NCI-H345 (cell line): ENCODE data around the gene ACBD7.

Experiments
- DNase-seq: peaks from one replicate; lab custom pipeline; 2025; lab: John Stamatoyannopoulos, UW

ACBD7 gene

DNA sequence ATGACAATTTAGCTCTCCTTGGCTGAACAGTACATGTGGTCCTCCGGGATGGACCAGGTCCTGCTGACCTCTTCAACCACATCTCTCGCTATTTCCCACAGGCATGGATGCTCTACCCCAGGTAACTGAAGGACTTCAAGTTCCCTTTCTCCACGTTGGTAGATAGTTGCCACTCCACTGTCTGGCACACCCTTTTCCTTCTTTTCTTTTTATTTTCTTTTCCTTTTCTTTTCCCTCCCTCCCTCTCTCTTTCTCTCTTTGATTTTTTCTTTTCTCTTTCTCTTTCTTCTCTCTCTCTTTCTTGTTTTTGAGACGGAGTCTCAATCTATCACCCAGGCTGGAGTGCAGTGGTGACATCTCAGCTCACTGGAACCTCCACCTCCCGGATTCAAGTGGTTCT lies 2.8 kb upstream of the ACBD7 start:
- DNase-seq, result no peak

DNA sequence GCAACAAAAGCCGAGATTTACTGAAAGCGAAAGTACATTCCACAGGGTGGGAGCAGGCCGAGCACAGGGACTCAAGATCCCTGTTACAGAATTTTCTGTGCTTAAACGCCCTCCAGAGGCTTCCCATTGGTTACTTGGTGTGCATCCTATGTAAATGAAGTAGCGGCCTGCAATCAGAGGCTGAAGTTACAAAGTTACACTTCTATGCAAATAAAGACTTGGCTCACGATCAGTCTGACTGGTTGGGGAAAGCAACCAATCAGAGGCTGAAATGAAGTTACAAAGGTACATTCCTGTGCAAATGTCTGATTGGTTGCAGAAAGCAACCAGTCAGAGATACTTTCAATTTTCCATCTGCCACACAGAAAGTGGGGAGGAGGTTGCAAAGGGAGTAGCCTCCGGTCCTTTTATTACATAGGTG lies 4.1 kb downstream of the ACBD7 start:
- DNase-seq, result no peak

GRCh38 chr10:15083674-15084501 lies 4.7 kb downstream of the ACBD7 start:
- no peak for DNase-seq

DNA sequence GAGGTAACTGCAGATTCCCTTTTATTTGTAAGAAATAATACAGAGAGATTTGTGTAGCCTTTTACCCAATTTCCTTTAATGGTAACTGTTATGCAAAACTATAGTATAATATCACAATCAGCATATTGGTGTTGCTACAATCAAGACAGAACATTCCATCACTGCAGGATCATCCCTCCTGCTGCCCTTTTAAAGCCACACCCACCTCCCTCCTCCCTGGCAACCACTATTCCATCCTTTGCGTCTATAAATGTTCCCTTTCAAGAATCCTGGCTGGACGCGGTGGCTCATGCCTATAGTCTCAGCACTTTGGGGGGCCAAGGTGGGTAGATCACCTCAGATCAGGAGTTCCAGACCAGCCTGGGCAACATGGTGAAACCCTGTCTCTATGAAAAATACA lies 13.2 kb downstream of the ACBD7 start:
- DNase-seq, result no peak

- no peak for DNase-seq
These were observed 16.2 kb downstream of the ACBD7 start for GRCh38 chr10:15072358-15072757.

DNA sequence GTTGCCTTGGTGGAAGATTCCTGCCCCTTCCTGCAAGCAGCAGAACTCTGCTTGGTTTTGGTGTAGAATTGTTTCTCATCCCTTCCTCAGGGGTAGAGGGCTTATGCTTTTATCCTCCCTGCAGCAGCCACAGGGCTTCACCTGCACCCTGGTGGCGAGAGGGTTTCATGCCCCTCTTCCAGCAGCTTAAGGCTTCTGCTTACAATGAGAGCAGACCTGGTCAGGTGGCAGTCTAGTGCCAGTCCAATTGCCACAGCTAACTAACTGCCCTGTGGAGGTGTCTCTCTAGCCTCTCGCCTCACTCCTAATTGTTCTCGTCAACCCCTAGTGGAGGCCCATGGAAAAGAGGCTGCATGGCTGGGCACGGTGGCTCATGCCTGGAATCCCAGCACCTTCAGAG lies 19.3 kb downstream of the ACBD7 start:
- no peak for DNase-seq

- DNase-seq, result no peak
These were observed 19.8 kb downstream of the ACBD7 start for GRCh38 chr10:15068802-15069201.

DNA sequence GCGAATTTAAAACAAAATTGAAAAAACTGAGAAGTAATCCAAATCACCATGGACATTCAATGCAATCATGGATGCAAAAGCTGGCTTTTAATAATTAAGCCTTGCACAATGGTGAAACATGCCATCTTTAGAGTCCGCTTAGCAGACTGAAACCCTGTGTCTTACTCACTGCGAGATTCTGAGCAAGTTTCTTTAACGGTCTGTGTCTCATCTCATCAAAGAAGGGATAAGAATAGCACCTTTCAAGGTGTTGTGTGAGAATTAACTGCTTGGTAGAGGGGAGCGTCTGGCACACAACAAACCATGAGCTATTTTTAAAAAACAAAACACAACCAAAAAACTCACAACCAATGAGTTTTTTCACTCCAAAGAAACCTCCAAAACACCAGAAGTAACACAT lies 21.4 kb downstream of the ACBD7 start:
- DNase-seq, result no peak

- no peak for DNase-seq
These were observed 27.9 kb downstream of the ACBD7 start for GRCh38 chr10:15060638-15061037.

GRCh38 chr10:15059914-15060313 lies 28.7 kb downstream of the ACBD7 start:
- no peak for DNase-seq

DNA sequence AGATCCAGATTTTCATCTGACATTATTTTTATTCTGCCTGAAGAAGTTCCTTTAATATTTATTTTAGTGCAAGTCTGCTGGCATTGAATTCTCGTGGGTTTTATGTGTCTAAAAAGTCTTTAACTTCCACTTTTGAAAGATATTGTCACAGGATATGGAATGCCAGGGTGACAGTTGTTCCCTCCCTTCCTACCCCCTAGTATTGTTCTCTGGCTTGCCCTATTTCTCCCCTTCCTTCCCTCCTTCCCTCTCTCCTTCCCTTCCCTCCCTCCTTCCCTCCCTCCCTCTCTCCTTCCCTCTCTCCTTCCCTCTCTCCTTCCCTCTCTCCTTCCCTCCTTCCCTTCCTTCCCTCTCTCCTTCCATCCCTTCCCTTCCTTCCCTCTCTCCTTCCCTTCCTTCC lies 29.9 kb downstream of the ACBD7 start:
- no peak for DNase-seq

DNA sequence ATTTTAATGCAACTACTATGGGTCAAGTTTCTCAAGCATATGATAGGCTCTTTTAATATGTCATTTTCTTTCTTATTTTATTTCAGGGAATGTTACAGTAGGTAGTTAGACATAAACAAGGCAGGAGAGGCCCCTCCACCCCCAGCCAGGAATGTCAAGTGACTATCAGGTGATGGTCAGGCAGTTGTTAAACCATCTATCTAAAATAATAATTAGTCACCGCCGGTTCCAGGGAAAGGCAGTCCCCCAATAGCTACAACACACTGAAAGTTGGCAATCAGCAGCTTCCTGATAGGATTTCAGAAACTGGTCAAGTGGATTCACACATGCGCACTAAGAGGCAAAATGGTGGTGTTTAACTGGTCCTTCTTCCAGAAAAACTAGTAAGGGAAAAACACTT lies 35.5 kb downstream of the ACBD7 start:
- DNase-seq, result no peak

GRCh38 chr10:15052121-15052520 lies 36.5 kb downstream of the ACBD7 start:
- DNase-seq, result no peak

- DNase-seq, result no peak
These were observed 39.0 kb downstream of the ACBD7 start for GRCh38 chr10:15049533-15049932.

- no peak for DNase-seq
These were observed 42.0 kb downstream of the ACBD7 start for GRCh38 chr10:15046626-15047025.

GRCh38 chr10:15045380-15045779 lies 43.2 kb downstream of the ACBD7 start:
- DNase-seq, result no peak

DNA sequence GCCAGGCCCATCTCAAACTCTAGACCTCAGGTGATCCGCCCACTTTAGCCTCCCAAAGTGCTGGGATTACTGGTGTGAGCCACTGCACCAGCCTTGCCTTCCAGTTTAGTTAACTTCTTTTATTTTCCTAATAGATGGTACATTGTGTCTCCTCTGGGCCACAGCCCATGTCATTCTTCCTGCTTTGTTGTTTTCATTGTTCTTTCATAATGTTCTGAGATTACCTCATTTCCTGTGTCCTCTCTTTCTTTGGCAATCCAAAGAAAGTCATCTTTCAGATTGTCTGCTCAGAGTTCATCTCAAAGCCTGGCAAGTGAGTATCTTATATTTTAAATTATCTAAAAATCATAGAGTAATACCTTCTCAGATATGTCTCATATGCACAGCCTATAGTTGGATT lies 44.9 kb downstream of the ACBD7 start, which contains the start of gene OLAH:
OLAH (plus strand) TSS at position 270 of the 400 bp plus-strand sequence. CDS start 3,346 bp downstream, outside the sequence.
- no peak for DNase-seq

DNA sequence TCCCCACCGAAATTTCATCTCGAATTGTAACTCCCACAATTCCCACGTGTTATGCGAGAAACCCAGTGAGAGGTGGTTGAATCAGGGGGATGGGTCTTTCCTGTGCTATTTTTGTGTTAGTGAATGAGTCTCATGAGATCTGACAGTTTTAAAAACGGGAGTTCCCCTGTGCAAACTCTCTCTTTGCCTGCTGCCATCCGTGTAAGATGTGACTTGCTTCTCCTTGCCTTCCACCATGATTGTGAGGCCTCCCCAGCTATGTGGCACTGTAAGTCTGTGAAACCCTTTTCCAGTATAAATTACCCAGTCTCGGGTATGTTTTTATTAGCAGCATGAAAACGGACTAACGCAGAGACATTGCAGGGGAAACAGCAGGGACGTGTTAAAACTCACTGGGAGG lies 50.2 kb downstream of the ACBD7 start:
- DNase-seq, result no peak

DNA sequence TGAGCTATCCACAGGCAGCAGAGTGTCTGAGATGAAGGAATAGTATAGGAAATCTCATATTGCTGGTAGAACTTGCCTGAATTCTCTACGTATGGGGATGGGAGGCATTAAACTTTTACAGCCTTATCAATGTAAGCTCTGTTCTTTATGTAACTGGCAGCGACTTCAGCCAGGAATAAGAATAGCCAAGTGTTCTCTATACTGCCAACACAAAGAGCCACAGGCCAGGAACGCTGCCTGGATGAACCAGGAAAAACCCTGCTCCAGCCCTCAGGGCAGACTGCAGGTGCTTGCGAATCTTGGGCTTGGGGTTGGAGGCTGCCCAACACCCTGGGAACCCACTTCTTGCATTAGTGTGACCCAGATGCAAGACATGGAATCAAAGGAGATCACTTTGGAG lies 50.9 kb downstream of the ACBD7 start:
- DNase-seq, result no peak

GRCh38 chr10:15035385-15036301 lies 52.9 kb downstream of the ACBD7 start:
- no peak for DNase-seq

DNA sequence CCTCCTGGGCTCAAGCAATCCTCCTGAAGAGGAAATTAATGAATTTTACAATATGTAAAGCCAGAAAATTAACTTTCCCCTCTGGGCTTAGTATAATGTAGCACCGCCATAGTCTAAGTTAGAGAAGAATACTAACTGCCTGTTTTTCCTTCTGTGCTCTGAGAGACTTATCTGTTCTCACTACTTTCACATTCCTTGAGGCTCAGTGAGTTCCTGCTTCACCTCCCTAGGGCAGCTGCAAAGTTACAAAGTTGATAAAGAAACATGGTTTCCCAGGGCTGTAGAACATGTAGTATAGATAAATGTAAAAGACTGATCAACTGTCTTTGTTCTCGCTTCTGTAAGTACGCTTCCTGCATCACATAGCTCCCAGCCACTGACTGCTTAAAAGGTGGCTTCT lies 60.8 kb downstream of the ACBD7 start:
- DNase-seq, result no peak
